H4 (cell line): Measurements from ENCODE around the gene CYP2W1. TPM values are rescaled to one million over a fixed set of nuclear protein-coding genes. Genes with fewer than 3 reads are reported as not detected.
"Not testable (repeated sequence)": the region's sequence is repeated elsewhere in the genome, so short reads cannot be mapped to it uniquely, and the experiment has no call there.

Experiments used
- DNase-seq: peaks from one replicate; pipeline ENCODE4 v3.0.0-alpha.2; 2015; ENCODE audit warnings: low spot score
- total RNA-seq: library from RNA; depleted of rRNA; stranded (reverse); fragments of >200 nt; shearing (Covaris generic); gene quantifications from 2 replicates; pipeline ENCODE4 v1.2.3, GENCODE V29; 2014; rRNA removed

Gene CYP2W1
- total RNA-seq, 1 experiment from 2014 or later, result not detected

GRCh38 chr7:1028044-1028770 is 45.2 kb downstream of the CYP2W1 start:
- peak; percentile 96 for DNase-seq

GRCh38 chr7:1028775-1029636 is 46.0 kb downstream of the CYP2W1 start:
- DNase-seq, result peak; percentile 100

- DNase-seq, result no peak
Measured at GRCh38 chr7:1029637-1030443, 46.9 kb downstream of the CYP2W1 start.

GRCh38 chr7:1030444-1031070 is 47.6 kb downstream of the CYP2W1 start:
- DNase-seq, result no peak

- no peak for DNase-seq
Measured at GRCh38 chr7:1031716-1032455, 48.9 kb downstream of the CYP2W1 start.

GRCh38 chr7:1032536-1033181 is 49.7 kb downstream of the CYP2W1 start:
- no peak for DNase-seq

- DNase-seq, result no peak
Measured at GRCh38 chr7:1033546-1034145, 50.7 kb downstream of the CYP2W1 start.

GRCh38 chr7:1034769-1035168 is 51.8 kb downstream of the CYP2W1 start:
- not testable (repeated sequence) for DNase-seq

- DNase-seq, result not testable (repeated sequence)
Measured at GRCh38 chr7:1036164-1036928, 53.4 kb downstream of the CYP2W1 start.

Other genes starting within 250 kb of the CYP2W1 start
- gene SUN1, start 150.7 kb upstream of the CYP2W1 start, total RNA-seq, result 157 and 180 TPM in 2 replicates
- 42.0 and 50.6 TPM in 2 replicates for gene GET4, start 106.6 kb upstream of the CYP2W1 start, total RNA-seq
- 0.82 and 1.4 TPM in 2 replicates for gene ADAP1, start 28.5 kb upstream of the CYP2W1 start, total RNA-seq
- gene COX19, start 7.6 kb upstream of the CYP2W1 start, total RNA-seq, result 8.3 and 10.2 TPM in 2 replicates
- 3.4 and 5.7 TPM in 2 replicates for gene GPR146, start 61.4 kb downstream of the CYP2W1 start, total RNA-seq
- 0.97 and 1.5 TPM in 2 replicates for gene GPER1, start 104.9 kb downstream of the CYP2W1 start, total RNA-seq
- gene ZFAND2A, start 177.0 kb downstream of the CYP2W1 start, total RNA-seq, result 41.1 and 52.5 TPM in 2 replicates
- gene UNCX, start 249.7 kb downstream of the CYP2W1 start, total RNA-seq, result not detected in 2 replicates